Astrocyte of the cerebellum (primary cell): ENCODE data around the gene TM2D3.
"Not testable (repeated sequence)": the region's sequence is repeated elsewhere in the genome, so short reads cannot be mapped to it uniquely, and the experiment has no call there.

ENCODE experiments used
- DNase-seq: peaks from one replicate; pipeline ENCODE4 v3.0.0-alpha.2; 2011; ENCODE audit warnings: low read depth
- H3K4me3 ChIP-seq: 2 replicates; pipeline ENCODE4 v1.5.1; 2011; ENCODE audit warnings: mild to moderate bottlenecking, low read depth, low read length, moderate library complexity
- CTCF ChIP-seq: IDR thresholded peaks from 2 replicates; pipeline ENCODE4 v1.5.1; 2012; ENCODE audit warnings: low read length, low read depth, moderate library complexity, mild to moderate bottlenecking; ENCODE audit errors: missing control alignments
- in situ Hi-C: cut with HindIII; loops from 2 replicates; pipeline ENCODE4 v1.10.0; 2017; ENCODE audit warnings: low sequenced_read_pairs

TM2D3 gene

DNA sequence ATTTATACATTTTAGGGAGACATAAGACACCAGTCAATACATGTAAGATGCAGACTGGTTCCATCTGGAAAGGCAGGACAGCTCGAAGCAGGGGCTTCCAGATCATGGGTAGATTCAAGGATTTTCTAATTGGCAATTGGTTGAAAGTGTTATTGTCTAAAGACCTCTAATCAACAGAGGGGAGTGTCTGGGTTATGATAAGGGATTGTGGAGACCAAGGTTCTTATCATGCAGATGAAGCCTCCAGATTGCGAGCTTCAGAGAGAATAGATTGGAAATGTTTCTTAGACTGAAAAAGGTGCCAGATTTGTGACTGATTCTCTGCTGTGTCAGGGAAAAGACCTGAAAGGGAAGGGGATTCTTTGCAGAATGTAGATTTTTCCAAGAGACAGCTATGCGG is 15.1 kb downstream of the TM2D3 start:
- TF ChIP-seq CTCF, result no peak
- no peak overlapping the region for H3K4me3 ChIP-seq
- no peak for DNase-seq
- in situ Hi-C loops, result no loop called here

DNA sequence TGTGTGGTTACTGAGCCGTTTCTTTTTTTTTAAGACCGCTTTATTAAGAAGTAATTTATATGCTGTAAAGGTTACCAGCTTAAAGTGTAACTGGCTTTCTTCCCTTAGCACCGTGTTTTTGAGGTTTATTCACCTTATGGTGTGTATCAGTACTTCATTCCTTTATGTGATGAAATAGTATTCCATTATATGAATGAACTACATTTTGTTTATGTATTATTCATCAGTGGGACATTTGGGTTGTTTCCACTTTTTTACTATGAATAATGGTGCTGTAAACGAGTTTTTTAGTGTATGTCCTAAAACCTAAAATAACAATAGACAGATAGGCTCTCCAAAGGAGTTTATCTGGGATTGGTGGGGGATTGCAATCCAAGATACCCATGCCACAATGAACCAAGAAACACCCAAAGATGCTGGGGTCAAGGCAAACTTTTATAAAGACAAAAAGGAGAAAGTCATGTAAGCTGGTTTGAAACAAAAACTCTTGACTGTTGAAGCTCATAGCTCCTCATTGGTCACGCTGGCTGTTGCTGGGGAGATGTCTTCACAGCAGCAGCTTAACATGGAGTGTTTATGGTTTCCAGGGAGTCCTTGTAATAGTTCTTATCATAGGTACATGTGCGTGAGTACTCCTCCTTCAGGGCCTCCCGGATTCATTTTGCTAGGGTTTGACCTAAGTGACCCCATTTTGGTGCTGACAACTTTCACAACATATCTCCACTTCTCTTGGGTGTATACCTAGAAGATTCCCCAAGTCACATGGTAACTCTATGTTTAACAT is 16.0 kb downstream of the TM2D3 start:
- no peak for TF ChIP-seq CTCF
- H3K4me3 ChIP-seq, result no peak overlapping the region
- no peak for DNase-seq
- in situ Hi-C loops, result no loop called here

DNA sequence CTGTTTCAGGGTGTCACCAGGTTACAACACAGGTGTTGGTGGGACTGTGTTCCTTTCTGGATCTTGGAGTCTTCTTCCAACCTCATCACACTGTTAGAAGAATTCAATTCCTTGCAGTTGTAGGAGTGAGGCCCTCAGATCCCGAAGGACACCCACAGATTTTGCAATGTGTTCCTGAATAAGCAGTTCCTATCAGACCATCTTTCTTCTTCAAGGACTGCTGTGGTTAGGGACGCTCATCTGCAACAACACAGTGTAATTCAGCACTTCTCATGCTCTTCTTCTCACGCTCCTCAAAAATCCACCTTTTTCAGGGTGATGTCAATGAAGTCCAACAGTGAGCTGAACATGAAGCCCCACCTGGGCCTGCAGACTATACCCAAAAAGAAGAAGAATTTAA is 18.8 kb downstream of the TM2D3 start:
- no peak for DNase-seq
- no peak overlapping the region for H3K4me3 ChIP-seq
- in situ Hi-C loops, result no loop called here
- TF ChIP-seq CTCF, result no peak

DNA sequence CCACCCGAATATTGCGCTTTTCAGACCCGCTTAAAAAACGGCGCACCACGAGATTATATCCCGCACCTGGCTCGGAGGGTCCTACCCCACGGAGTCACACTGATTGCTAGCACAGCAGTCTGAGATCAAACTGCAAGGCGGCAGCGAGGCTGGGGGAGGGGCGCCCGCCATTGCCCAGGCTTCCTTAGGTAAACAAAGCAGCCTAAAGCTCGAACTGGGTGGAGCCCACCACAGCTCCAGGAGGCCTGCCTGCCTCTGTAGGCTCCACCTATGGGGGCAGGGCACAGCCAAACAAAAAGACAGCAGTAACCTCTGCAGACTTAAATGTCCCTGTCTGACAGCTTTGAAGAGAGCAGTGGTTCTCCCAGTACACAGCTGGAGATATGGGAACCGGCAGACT is 25.5 kb downstream of the TM2D3 start:
- in situ Hi-C loops, result loop anchor here (10.0 kb wide), 1 partner anchor 332 kb away; the partner anchor contains the start of gene SNRPA1
- DNase-seq, H3K4me3 ChIP-seq: not testable (repeated sequence)

DNA sequence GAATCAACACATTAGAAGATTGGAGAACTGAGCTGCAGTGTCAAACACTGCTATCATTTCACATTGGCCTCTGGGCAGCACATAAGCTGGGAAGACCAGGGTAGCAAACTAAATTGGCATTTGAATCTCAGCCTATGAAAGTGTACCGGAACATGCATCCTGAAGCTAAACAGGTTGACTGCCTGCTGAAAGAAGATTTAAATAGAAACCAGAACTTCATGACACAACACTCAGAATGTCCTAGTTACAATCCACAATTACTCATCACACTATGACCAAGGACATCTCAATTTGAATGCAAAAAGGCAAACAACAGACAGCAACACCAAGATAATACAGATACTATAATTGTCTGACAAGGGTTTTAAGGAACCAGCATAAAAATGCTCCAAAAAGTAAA is 26.2 kb downstream of the TM2D3 start:
- no peak for TF ChIP-seq CTCF
- in situ Hi-C loops, result loop anchor here (10.0 kb wide), 1 partner anchor 331 kb away; the partner anchor contains the start of gene SNRPA1
- H3K4me3 ChIP-seq, result no peak overlapping the region
- DNase-seq, result no peak

DNA sequence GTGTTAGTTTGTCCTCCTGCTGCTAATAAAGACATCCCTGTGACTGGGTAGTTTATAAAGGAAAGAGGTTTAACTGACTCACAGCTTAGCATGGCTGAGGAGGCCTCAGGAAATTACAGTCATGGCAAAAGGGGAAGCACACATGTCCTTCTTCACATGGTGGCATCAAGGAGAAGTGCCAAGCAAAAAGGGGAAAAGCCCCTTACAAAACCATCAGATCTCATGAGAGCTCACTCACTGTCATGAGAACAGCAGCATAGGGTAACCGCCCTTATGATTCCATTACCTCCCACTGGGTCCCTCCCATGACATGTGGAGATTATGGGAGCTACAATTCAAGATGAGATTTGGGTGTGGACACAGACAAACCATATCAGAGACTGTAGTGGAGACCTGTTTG is 27.0 kb downstream of the TM2D3 start:
- no peak overlapping the region for H3K4me3 ChIP-seq
- TF ChIP-seq CTCF, result no peak
- in situ Hi-C loops, result loop anchor here (10.0 kb wide), 1 partner anchor 330 kb away; the partner anchor contains the start of gene SNRPA1
- DNase-seq, result no peak
